ENCODE measurements around the gene PHLPP2. TPM values are rescaled to one million over a fixed set of nuclear protein-coding genes. Genes with fewer than 3 reads are reported as not detected.

The PHLPP2 gene
- total RNA-seq, 1 donor from 2014 or later, result 8.4 TPM

- DNase-seq (ENCODE audit: low spot score in 2 of 2), result no peak
- intact Hi-C loops (cut with DNase I), result no loop called here
- Histone ChIP-seq H3K4me3 (no peak overlapping the region), H3K9me3 (no peaks in the 10 kb centered on the region), H3K36me3 (peaks cover 67 to 71% of the 10 kb centered on the region in 2 donors), H3K27me3 (no peaks in the 10 kb centered on the region), H3K4me1 (no peaks in the 10 kb centered on the region), H3K27ac (no peak overlapping the region)
- peak; percentile 36 to 71 (median 70) for TF ChIP-seq CTCF (IDR thresholded peaks at IDR 0.05)
These were observed 22.0 kb upstream of the PHLPP2 start for GRCh38 chr16:71746442-71747046.

- intact Hi-C loops (cut with DNase I), result no loop called here
- Histone ChIP-seq H3K4me3 (no peak overlapping the region), H3K9me3 (no peaks in the 10 kb centered on the region), H3K36me3 (peaks cover 59 to 69% of the 10 kb centered on the region in 2 donors), H3K27me3 (no peaks in the 10 kb centered on the region), H3K27ac (no peak overlapping the region), H3K4me1 (no peaks in the 10 kb centered on the region)
- no peak for DNase-seq (ENCODE audit: low spot score in 2 of 2)
- TF ChIP-seq CTCF (IDR thresholded peaks at IDR 0.05), result no peak
These were observed 14.4 kb upstream of the PHLPP2 start for GRCh38 chr16:71738855-71739254.

DNA sequence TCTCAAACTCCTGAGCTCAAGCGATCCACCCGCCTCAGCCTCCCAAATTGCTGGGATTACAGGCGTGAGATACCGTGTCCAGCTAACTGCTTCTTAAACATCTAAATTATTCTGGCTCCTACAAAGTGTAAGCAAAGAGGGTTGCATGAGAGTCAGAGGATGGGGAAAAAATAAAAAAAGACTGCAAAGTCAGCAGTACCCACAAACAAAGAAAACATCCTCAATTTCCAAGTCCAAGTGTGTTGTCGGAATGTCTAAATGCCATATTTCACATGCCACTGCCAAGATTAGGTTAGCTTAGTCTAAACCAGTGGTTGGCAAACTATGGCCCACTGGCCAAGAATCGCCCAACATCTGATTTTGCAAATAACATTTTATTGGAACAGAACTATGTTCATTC lies 13.0 kb upstream of the PHLPP2 start:
- H3K4me1 ChIP-seq, result no peaks in the 10 kb centered on the region
- peaks cover 57 to 69% of the 10 kb centered on the region in 2 donors for H3K36me3 ChIP-seq
- H3K9me3 ChIP-seq, result no peaks in the 10 kb centered on the region
- TF ChIP-seq CTCF (IDR thresholded peaks at IDR 0.05), result no peak
- H3K27me3 ChIP-seq, result no peaks in the 10 kb centered on the region
- no peak for DNase-seq (ENCODE audit: low spot score in 2 of 2)
- H3K27ac ChIP-seq, result no peak overlapping the region
- intact Hi-C loops (cut with DNase I), result no loop called here
- H3K4me3 ChIP-seq, result no peak overlapping the region

DNA sequence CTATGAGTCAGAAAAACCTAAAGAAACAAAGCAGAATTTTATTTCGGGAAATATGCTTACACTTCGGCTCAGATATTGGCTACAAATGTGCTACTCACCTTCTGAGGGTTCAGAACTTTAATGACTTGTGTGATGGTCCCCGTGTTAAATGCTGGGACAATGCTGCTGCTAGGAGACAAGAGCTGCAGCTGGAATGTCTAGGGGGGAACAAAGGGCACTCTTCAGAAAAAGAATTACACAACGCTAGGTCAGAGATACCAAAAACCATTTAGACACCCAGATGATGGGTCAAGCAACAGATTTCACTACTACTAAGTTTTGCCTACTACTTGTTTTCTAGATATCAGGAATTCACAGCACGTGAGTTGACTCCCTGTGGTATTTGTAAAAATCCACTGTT lies 10.0 kb upstream of the PHLPP2 start:
- TF ChIP-seq CTCF (IDR thresholded peaks at IDR 0.05), result no peak
- Histone ChIP-seq H3K27me3 (no peaks in the 10 kb centered on the region), H3K4me1 (no peaks in the 10 kb centered on the region), H3K27ac (no peak overlapping the region), H3K9me3 (no peaks in the 10 kb centered on the region), H3K36me3 (peaks cover 65 to 70% of the 10 kb centered on the region in 2 donors), H3K4me3 (no peak overlapping the region)
- DNase-seq (ENCODE audit: low spot score in 2 of 2), result no peak
- intact Hi-C loops (cut with DNase I), result no loop called here

DNA sequence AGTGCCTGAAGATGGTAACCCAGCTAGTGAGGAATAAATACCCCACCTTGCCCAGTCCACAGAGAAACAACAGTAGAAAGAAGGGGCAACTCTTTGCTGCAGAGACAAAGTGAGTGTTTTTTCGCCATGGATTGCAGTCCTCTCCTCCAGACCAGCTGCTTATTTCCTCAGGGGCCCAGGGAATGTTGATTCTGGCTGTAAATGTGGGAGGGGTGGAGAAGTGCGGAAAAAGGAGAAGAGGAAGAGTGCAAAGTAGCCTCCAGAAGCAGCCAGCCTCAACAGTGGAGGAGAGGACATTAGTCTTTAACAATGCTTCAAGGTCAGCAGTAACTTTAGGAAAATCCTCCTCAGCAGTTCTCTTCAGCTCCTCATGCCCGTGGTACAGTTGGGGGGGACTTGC lies 8.1 kb upstream of the PHLPP2 start:
- no peaks in the 10 kb centered on the region for H3K27me3 ChIP-seq
- no peak overlapping the region for H3K27ac ChIP-seq
- intact Hi-C loops (cut with DNase I), result no loop called here
- H3K4me3 ChIP-seq, result no peak overlapping the region
- TF ChIP-seq CTCF (IDR thresholded peaks at IDR 0.05), result no peak
- no peaks in the 10 kb centered on the region for H3K9me3 ChIP-seq
- peaks cover 46 to 51% of the 10 kb centered on the region in 2 donors for H3K36me3 ChIP-seq
- no peak for DNase-seq (ENCODE audit: low spot score in 2 of 2)
- H3K4me1 ChIP-seq, result no peaks in the 10 kb centered on the region

Data from ascending aorta (tissue), 2 donors.